Activated CD8-positive, alpha-beta memory T cell treated with anti-CD3 and anti-CD28 coated beads for 4 hours (primary cell): Measurements from ENCODE around the gene PRR36.

ENCODE experiments used
- DNase-seq, 2 donors: peaks; one replicate each; pipeline ENCODE4 v3.0.0-alpha.2; 2020; ENCODE audit warnings: low read depth in 2 of 2

Gene PRR36

DNA sequence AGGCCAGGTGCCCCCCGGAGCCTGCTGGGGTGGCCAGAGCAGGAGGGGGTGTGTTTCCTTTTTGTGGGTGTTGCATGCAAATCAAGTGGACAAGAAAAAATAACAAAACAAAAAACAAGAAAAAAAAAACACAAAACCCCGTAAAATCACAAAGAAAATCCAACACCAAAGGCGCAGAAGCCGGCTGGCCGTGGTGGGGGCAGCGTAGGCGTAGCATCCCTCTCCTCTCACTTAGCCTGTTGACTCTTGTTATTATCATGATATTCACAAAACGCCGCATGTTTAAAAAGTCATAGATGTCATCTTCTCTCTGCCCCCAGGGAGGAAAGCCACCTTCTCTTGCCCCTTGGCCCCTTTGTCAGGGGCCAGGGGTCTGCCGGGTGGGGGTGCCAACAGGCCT is 39.5 kb upstream of the PRR36 start:
- DNase-seq = no peak

DNA sequence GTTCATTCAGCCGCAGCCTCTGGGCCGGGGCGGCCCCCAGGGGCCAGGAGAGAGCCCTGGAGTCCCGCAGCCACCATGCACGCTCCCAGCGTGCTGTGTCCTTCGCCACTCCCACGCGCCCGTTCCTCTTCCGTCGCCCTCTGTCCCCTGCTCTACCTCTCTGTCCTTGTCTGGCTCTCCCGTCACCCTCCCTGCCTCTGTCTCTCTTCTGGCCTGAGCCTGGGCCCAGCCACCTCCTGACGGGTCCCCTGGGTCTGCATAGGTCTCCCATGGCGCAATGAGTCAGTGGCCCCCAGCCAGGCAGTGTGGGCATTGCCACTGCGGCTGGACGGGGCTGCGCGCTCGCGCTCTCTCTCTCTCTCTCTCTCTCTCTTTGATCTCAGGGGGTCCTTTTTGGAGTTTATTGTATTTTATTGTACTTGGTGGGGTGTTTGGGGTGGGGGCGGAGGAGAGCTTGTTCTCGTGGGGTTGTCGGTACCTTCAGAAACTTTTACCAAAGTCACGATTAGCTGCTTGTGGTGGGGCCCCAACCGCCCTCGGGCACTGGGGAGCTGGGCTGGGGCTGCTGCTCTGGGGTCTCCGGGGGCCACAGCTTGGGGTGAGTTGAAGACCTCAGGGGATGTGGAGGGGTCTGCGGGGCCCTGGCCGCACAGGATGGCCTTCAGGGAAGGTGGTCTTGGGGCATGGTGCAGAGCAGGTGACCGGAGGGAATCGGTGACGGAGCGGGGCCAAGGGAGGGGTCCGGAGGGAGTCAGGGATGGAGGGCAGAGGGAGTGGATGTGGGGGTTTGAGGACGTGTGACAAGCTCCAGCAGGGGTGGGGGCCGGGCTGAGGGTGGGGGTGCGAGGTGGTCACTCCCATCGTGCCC is 38.7 kb upstream of the PRR36 start:
- no peak for DNase-seq

DNA sequence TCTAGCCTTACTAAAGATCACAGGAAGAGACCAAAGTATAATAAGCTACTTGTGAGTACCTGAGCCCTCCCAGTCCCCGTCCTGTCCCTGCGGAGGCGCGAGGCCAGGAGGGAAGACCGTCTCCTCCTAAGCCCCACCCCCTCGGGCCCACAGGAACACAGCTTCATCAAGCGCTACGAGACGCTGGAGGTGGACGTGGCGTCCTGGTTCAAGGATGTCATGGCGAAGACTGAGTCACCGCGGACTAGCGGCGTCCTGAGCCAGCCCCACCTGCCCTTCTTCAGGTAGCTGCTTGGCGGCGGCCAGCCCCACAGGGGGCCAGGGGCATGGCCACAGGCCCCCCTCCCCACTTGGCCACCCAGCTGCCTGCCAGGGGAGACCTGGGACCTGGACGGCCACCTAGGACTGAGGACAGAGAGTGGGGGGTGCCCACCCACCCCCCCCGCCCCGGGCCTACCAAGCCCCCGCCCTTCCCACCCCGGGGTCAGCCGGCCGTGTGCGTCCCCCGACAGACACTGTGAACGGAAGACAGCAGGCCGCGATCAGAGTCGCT is 38.0 kb upstream of the PRR36 start:
- DNase-seq = no peak

DNA sequence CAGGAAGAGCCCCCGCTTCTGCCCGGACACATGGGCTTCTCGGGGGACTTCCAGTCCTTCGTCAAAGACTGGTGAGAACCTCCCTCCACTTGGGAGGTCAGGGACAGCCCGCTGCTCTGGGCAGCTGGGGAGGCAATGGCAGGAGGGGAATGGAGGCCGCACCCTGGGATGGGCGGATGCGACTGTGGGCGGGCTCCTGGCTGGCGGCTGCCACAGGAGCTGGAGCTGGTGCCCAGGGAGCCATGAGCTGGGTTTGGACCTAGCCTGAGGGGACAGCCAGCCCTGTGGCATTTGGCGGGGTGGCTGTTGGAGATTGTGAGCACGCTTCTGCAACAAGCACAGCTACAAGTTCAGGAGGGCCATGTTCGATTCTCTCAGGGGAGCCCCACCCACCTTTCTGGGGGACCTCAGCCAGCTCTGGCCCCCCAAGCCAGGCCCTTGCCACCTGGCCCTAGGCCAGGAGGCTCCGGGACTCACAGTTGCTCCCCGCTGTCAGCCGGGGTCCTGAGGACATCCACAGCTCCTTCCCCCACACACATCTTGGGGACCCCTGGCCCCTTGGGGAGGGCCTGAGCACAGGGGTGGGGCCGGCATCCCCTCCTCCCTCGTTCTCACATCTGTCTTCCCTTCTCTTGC is 37.4 kb upstream of the PRR36 start:
- no peak for DNase-seq

- no peak for DNase-seq
These were observed 36.4 kb upstream of the PRR36 start for GRCh38 chr19:7910321-7911161.

DNA sequence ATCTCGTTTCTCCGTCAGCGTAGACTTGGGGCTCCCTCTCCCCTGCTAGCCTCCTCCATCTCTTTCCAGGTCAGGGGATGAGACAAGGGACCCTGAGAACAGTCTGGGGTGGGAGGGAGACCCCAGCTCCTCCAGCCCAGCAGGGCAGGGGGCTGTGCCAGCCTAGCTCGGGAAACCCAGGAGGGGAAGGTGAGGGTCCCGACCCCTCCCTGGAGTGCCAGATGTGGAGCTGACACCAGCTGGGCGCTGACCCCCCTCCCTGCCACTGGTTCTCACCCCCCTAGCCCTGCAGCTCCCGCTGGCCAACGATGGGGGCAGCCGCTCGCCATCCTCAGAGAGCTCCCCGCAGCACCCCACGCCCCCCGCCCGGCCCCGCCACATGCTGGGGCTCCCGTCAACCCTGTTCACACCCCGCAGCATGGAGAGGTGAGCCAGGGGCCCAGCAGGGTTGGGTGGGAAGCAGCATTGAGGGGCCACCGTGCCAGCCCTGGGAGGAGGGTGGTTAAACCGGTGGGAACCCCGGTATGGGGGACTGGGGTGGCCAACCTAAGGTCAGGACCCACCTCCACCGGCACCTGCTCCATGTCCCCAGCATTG is 35.4 kb upstream of the PRR36 start:
- DNase-seq = no peak

DNA sequence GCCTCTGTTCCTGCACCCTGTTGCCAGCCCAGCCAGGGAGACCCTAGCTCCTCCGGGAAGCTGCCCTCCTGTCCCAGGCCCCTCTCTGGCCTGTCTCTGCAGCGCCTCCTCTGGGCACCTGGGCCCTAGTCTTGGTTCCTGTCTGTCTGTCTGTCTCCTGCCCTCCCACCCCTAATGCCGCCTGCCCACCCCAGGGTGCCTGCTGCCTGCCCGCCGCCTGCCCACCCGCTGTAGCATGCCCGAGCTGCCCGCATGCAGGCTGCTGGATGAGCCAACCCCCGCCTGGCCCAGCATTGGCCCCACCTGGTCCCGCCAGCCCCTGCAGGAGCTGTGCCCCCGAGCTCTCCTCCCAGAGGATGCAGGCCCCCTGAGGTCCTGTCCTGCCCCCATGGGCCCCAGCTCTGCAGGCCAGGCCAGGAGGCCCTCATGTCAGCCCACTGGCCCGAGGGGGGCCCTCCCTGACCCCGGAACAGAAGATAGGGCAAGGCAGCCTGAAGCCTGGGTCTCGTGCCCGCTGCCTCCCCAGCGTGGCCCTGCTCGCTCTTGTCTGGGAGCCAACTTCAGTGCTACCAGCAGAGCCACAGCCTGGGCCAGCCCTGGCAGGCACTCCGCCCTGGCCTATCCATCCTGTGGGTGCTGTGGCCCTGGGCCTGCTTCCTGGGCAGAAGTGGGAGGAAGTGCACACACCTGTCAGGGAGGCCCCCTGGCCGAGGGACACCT is 34.7 kb upstream of the PRR36 start:
- no peak for DNase-seq

DNA sequence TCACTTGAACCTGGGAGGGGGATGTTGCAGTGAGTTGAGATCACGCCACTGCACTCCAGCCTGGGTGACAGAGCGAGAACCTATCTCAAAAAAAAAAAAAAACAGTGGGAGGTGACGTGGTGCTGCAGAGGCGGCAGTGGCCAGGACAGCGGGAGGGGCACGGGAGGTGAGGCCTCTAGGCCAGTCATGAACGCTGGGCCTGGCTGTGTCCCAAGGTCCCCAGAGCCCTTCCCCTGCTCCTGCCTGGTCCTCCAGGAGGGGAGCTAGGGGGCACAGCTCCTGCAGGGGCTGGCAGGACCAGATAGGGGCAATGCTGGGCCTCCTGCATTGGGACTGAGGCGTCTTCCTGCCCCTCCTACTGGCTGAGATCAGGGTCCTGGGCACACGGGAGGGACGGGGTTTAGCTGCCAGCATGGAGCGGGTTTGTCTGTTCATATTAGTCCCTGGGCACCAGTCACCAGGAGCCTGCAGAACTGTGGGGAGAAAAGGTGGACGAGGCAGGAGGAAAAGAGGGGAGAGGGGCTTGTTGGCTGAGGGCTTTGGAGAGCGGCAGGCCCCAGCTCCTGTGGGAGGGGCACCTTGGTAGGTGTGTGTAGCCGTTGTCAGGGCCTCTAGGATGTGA is 34.0 kb upstream of the PRR36 start:
- DNase-seq = no peak

GRCh38 chr19:7907544-7907943 is 33.4 kb upstream of the PRR36 start:
- no peak for DNase-seq

DNA sequence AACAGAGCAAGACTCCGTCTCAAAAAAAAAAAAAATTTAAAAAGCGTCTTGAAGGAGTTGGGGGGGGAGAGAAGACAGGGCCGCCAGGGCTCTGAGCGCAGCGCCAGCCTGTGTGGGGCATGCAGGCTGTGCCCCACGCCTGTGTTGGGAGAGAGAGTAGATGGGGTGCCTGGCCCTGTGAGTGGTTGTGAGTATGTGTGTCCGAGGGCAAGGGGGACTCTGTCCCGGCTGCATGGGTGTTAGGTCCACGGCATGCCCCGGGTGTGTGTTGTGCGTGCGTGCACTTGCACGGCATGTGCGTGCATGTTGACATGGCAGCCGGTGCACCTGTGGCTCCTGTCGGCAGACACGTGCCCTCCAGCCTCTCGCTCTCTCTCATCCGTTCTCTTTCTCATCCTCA is 32.9 kb upstream of the PRR36 start:
- no peak for DNase-seq

GRCh38 chr19:7905859-7906258 is 31.7 kb upstream of the PRR36 start:
- DNase-seq = no peak

DNA sequence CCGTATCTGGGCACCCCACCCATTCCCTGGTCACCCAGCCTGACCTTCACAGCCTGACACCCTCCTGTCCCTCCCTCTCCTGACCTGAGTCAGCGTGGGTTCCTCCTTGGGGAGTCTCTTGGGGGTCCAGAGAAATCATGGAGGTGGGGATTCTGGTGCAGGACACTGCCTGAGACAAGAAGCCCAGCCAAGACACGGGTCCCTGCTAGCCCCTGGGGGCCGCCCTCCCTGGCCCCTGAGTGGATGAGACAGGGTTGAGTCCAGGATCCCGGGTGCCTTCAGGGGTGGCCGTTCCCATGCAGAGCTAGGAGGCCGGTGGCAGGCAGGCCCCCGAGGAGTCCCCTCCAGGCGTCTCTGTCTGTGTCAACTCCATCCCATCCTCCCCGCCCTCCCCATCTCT is 31.1 kb upstream of the PRR36 start:
- DNase-seq = no peak

- DNase-seq = peak; percentile 39 to 41
These were observed 30.2 kb upstream of the PRR36 start for GRCh38 chr19:7904074-7905020.

DNA sequence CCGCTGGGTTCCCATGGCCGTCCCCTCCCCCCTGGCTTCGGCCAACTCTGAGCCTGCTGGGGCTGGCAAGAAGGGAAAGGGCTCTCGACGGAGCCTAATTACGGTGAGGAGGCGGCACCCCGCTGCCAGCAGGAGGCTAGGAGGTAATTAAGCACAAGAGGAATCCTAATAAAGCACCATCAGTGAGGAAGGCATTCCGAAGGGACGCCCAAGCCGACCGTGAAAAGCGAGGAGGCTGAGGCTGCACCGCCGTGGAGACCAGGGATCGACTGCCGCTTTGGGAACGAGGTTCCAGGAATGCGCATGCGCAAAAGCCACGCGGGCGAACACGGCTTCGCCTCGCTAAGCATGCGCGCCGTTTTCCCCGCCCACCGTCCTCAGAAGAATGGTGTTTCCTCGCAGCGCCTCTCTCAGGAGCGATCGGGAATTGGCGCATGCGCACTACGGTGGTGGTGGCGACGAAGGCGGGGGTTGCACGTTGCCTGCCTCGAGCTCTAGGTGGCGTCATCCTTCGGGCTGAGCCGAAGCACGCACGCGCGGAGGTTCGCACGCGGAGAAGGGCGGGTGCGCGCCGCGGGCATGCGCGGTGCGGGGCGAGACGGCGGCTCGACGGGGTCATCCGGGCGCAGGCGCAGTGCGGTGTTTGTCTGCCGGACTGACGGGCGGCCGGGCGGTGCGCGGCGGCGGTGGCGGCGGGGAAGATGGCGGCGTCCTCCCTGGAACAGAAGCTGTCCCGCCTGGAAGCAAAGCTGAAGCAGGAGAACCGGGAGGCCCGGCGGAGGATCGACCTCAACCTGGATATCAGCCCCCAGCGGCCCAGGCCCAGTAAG is 29.3 kb upstream of the PRR36 start, which contains the start of gene MAP2K7:
MAP2K7 (plus strand) TSS at position 634 of the 830 bp plus-strand sequence; CDS start at position 702, 68 bp downstream.
- peak; percentile 100 for DNase-seq

DNA sequence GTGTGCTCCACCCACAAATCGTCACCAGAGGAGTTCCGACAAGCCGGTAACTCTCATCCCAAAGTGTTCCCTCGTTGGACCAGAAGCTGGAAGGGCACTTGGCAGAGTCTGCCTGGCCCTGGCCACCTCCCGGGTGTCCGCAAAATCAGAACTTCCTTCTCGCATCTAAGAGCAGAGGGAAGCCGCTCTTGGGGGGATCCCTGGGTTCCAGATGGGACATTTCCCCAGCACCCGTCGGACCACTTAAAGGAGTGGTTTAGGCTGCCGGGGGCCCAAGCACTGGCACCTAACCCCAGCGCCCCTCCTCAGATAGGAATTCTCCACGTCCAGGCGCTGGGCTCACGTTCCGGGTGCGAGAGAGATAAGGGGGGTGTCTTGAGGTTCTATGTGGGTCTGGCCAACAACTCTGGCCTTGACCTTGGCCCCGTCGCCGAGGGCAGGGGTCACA is 28.6 kb upstream of the PRR36 start:
- no peak for DNase-seq

GRCh38 chr19:7901337-7901736 is 27.1 kb upstream of the PRR36 start:
- no peak for DNase-seq

DNA sequence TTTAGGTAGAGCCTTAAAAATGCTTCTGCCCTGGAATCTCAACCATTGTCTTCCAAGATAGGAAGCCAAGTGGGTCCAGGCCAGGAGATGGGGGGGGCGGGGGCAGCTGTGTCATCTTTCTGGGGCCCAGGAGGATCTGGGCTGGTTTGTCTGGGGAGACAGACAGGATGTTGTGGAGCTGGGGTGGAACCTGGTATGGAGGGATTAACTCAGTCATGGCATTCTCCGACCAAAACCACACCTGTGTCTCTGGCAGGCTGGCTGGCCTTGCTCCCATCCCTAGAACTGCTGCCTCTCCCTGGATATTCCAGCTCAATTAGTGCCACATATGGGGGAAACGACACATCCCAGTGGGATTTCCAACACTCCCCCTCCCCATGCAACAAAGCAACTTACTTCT is 26.7 kb upstream of the PRR36 start:
- no peak for DNase-seq

DNA sequence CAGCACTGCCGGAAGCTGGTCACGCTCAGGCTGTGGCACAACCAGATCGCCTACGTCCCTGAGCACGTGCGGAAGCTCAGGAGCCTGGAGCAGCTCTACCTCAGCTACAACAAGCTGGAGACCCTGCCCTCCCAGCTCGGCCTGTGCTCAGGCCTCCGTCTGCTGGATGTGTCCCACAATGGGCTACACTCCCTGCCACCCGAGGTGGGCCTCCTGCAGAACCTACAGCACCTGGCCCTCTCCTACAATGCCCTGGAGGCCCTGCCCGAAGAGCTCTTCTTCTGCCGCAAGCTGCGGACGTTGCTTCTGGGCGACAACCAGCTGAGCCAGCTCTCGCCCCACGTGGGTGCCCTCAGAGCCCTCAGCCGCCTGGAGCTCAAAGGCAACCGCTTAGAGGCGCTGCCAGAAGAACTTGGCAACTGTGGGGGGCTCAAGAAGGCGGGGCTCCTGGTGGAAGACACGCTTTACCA is 26.2 kb upstream of the PRR36 start:
- no peak for DNase-seq
